NCI-H2029 treated with DMSO at 0.1 percent for 48 hours (cell line): ENCODE results near the gene OSGEPL1.
A peak's percentile ranks its signal among the peaks of the same experiment; 100 is the strongest.
"Not testable (repeated sequence)": the region's sequence is repeated elsewhere in the genome, so short reads cannot be mapped to it uniquely, and the experiment has no call there.

Source experiments
- DNase-seq: peaks from one replicate; lab custom pipeline; 2025; lab: John Stamatoyannopoulos, UW

OSGEPL1 gene

DNA sequence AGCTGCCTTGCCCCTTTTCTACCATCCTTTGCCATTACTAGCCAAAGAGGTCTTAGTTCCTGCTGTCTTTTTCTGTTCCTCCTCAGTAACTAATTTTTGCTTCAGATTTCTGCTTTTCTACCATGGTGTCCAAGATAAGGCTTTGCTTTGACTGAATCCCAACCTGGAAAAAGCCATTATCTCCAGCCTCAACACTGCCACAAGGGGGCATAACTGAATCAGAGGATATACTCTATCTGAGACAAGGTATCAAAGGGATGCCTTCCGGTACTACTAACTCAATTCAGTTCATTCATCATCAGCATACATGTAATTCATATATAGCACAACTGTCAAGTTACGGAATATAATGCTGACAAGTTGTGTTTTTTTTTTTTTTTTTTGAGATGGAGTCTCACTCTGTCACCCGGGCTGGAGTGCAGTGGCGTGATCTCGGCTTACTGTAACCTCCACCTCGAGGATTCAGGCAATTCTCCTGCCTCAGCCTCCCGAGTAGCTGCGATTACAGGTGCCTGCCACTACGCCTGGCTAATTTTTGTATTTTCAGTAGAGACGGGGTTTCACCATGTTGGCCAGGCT, 11.4 kb downstream of the OSGEPL1 start:
- no peak for DNase-seq

DNA sequence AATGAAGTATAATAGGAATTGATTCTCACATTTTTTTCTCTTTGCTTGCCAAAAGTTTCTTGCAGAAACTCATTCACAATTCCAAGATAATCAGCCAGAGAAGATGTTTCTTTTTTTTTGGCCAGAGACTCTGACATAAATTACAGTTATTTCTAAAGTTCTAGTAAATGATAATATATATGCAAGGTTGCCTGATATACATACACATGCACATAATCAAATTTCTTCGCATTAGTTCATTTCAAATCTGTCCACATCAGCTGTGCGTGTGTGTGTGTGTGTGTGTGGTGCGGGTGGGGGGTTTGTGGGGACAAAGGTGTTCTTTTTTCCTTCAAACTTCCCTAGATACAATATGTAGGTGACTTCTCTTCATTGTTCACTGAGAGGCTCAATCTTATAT, 33.2 kb downstream of the OSGEPL1 start:
- no peak for DNase-seq

DNA sequence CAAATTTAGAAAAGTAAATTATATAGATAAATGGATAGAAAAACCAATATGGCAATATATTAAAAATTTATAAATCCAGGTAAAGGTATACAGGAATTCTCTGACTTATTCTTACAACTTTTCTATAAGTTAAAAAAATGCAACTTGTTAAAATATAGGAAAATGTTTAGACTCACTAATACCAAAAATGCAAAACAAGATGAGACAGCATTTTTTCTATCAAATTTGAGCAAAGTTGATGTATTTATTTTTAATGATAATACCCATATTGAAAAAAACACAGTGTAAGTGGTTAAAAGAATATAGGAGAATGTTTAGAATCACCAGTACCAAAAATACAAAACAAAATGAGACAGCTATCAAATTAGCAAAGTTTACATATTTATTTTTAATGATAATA, 35.7 kb downstream of the OSGEPL1 start:
- no peak for DNase-seq

DNA sequence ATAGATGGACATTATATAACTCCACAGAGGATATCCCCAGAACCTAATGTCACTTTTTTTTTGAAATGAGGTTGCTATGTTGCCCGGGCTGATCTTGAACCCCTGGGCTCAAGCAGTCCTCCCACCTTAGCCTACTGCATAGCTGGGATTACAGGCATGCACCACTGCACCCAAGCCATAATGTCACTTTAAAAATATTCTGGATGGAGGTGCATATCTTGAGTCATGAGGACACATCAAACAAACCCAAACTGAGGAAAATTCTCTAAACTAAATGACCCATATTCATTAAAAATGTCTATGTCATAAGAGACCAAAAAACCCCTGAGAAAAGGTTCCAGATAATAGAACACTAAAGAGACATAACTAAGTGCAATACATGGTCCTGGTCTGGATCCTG, 36.3 kb downstream of the OSGEPL1 start:
- DNase-seq: no peak

- DNase-seq: no peak
Measured at GRCh38 chr2:189723192-189723591, 39.4 kb downstream of the OSGEPL1 start.

- DNase-seq: no peak
Measured at GRCh38 chr2:189719571-189719970, 43.0 kb downstream of the OSGEPL1 start.

DNA sequence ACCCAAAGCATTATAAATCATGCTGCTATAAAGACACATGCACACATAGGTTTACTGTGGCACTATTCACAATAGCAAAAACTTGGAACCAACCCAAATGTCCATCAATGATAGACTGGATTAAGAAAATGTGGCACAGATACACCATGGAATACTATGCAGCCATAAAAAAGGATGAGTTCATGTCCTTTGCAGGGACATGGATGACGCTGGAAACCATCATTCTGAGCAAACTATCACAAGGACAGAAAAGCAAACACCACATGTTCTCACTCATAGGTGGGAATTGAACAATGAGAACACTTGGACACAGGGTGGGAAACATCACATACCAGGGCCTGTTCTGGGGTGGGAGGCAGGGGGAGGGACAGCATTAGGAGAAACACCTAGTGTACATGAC, 45.0 kb downstream of the OSGEPL1 start:
- DNase-seq: not testable (repeated sequence)

GRCh38 chr2:189709501-189710221, 52.9 kb downstream of the OSGEPL1 start:
- no peak for DNase-seq

DNA sequence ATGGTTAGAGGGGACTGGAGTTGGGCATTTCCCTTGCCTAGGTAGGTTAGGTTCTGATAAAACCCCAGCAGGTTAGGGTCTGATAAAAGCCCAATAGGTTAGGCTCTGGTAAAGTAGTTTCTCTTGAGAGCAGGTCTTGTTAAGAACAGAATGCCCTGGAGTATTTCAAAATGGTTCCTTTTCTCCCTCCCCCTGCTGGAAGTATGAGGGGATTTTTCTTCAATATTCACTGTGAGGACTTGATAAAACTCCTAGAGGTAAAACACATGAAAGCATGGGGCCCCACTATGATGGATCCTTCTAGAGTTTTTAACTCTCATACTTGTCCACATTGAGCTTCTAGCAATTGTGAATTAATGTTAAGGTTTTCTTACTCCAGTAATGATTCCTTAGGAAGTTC, 60.5 kb downstream of the OSGEPL1 start:
- no peak for DNase-seq

GRCh38 chr2:189700681-189701080, 61.9 kb downstream of the OSGEPL1 start:
- DNase-seq: no peak

DNA sequence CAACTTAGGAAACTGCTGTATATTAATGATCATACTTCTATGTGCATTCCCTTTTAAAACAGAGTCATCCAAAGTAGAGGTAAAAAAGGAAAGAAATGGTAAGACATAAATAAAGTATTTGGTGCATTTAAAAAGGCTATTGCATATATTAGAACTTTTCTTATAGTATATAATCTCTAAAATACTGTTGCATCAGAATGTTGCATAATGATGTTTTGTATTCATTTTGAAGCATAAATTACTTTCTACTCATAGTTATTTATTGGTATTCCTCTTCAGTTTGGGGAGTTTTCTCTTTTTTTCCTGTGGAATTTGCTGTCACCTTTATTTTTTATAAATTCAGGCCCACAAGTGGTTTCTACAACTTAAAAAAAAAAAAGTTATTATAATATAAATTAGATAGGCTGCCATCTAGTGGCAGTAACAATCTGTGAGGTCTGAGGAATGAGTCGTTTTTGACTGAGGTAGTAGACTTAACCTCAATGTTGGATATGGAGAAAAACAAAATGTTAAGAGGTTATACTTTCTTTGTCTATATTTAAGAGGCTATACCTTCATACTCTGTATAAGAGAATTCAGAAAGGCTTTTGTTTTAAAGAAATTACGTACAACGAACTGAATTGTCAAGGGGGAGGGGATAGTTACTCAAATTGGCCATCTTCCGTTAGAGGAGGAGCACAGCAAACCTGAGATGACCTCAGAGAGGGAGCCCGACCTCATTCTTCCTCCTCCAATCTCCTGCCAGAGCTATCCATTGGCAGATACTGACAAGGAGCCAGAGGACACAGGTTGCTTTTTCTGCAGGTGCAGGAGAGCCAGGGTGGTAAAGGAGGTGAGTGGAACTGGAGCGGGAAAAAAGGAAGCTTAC, 64.3 kb downstream of the OSGEPL1 start:
- peak; percentile 96 for DNase-seq
